Mesodermal cell (in vitro differentiated cells): ENCODE results near the gene MYO1G.
A peak's percentile ranks its signal among the peaks of the same experiment; 100 is the strongest.

ENCODE experiments used
- H3K27ac ChIP-seq: 2 replicates; pipeline ENCODE4 v1.7.0; 2013; ENCODE audit warnings: mild to moderate bottlenecking, low read depth, low read length, moderate library complexity; ENCODE audit not compliant: severe bottlenecking
- H3K36me3 ChIP-seq: 2 replicates; pipeline ENCODE4 v1.7.1; 2013; ENCODE audit warnings: mild to moderate bottlenecking, low read length, moderate library complexity; ENCODE audit not compliant: control insufficient read depth, insufficient read depth
- H3K4me1 ChIP-seq: one replicate; pipeline ENCODE4 v1.7.1; 2013; ENCODE audit warnings: mild to moderate bottlenecking, low read length; ENCODE audit not compliant: insufficient read depth, control insufficient read depth, poor library complexity, severe bottlenecking
- H3K4me3 ChIP-seq: 2 replicates; pipeline ENCODE4 v1.7.0; 2013; ENCODE audit warnings: low read length, control low read depth, mild to moderate bottlenecking; ENCODE audit not compliant: insufficient read depth, poor library complexity, severe bottlenecking; ENCODE audit errors: extremely low read depth
- H3K9me3 ChIP-seq: 2 replicates; pipeline ENCODE4 v1.7.1; 2013; ENCODE audit warnings: mild to moderate bottlenecking, low read length, moderate library complexity; ENCODE audit not compliant: control insufficient read depth
- WGBS, 2 experiments: methylation state at CpG; one replicate each; pipeline ENCODE4 v1.1.5; 2013; ENCODE audit warnings: missing lambda C conversion rate in 2 of 2; ENCODE audit not compliant: insufficient coverage in 2 of 2; 5-methylcytosine and 5-hydroxymethylcytosine counted together

Gene MYO1G

GRCh38 chr7:44979481-44980392 lies 922 bp upstream of the MYO1G start:
- H3K27ac ChIP-seq = peak overlapping the region; percentile 59
- H3K36me3 ChIP-seq = peaks cover 41% of the 10 kb centered on the region
- no peak overlapping the region for H3K4me3 ChIP-seq
- 94% methylated on average over 7 of the region's 8 CpGs for WGBS, 2 experiments
- peaks cover 24% of the 10 kb centered on the region for H3K4me1 ChIP-seq
- no peaks in the 10 kb centered on the region for H3K9me3 ChIP-seq

GRCh38 chr7:44977959-44978335 lies 868 bp downstream of the MYO1G start:
- no peaks in the 10 kb centered on the region for H3K9me3 ChIP-seq
- 92 to 94% methylated on average over 5 to 6 of the region's 6 CpGs for WGBS, 2 experiments

GRCh38 chr7:44977304-44977958 lies 1.4 kb downstream of the MYO1G start:
- Histone ChIP-seq H3K4me1 (peaks cover 19% of the 10 kb centered on the region), H3K27ac (no peak overlapping the region), H3K36me3 (peaks cover 18% of the 10 kb centered on the region), H3K4me3 (no peak overlapping the region), H3K9me3 (no peaks in the 10 kb centered on the region)
- WGBS, 2 experiments = 72 to 100% methylated on average over 3 to 6 of the region's 8 CpGs

More at GRCh38 chr7:44977959-44978335, 868 bp downstream of the MYO1G start:
- H3K4me1 ChIP-seq = peaks cover 19% of the 10 kb centered on the region
- no peak overlapping the region for H3K27ac ChIP-seq
- H3K36me3 ChIP-seq = peaks cover 23% of the 10 kb centered on the region
- no peak overlapping the region for H3K4me3 ChIP-seq

- H3K4me1 ChIP-seq = peaks cover 19% of the 10 kb centered on the region
- peaks cover 12% of the 10 kb centered on the region for H3K36me3 ChIP-seq
- no peak overlapping the region for H3K4me3 ChIP-seq
- WGBS, 2 experiments = 96% methylated on average over 17 of the region's 17 CpGs
- H3K27ac ChIP-seq = no peak overlapping the region
- H3K9me3 ChIP-seq = no peaks in the 10 kb centered on the region
Measured at GRCh38 chr7:44976746-44977196, 2.0 kb downstream of the MYO1G start.

- no peak overlapping the region for H3K27ac ChIP-seq
- no peaks in the 10 kb centered on the region for H3K9me3 ChIP-seq
- no peak overlapping the region for H3K4me3 ChIP-seq
- peaks cover 19% of the 10 kb centered on the region for H3K4me1 ChIP-seq
- H3K36me3 ChIP-seq = peaks cover 6% of the 10 kb centered on the region
- WGBS, 2 experiments = 87 to 90% methylated on average over 5 to 6 of the region's 6 CpGs
Measured at GRCh38 chr7:44976040-44976745, 2.6 kb downstream of the MYO1G start.

- no peaks in the 10 kb centered on the region for H3K36me3 ChIP-seq
- 87 to 88% methylated on average over 7 to 10 of the region's 12 CpGs for WGBS, 2 experiments
- no peaks in the 10 kb centered on the region for H3K9me3 ChIP-seq
- no peak overlapping the region for H3K4me3 ChIP-seq
- H3K4me1 ChIP-seq = peaks cover 13% of the 10 kb centered on the region
- H3K27ac ChIP-seq = no peak overlapping the region
Measured at GRCh38 chr7:44975331-44976039, 3.3 kb downstream of the MYO1G start.

GRCh38 chr7:44974549-44974948 lies 4.3 kb downstream of the MYO1G start:
- Histone ChIP-seq H3K4me3 (no peak overlapping the region), H3K36me3 (no peaks in the 10 kb centered on the region), H3K4me1 (peaks cover 4% of the 10 kb centered on the region), H3K9me3 (no peaks in the 10 kb centered on the region), H3K27ac (no peak overlapping the region)
- 88 to 98% methylated on average over 6 of the region's 7 CpGs for WGBS, 2 experiments

GRCh38 chr7:44973610-44974401 lies 5.0 kb downstream of the MYO1G start:
- Histone ChIP-seq H3K9me3 (no peaks in the 10 kb centered on the region), H3K4me1 (no peaks in the 10 kb centered on the region), H3K27ac (no peak overlapping the region), H3K36me3 (no peaks in the 10 kb centered on the region), H3K4me3 (no peak overlapping the region)
- WGBS, 2 experiments = 89% methylated on average over 9 of the region's 10 CpGs

- H3K27ac ChIP-seq = no peak overlapping the region
Measured at GRCh38 chr7:44972562-44972961, 6.3 kb downstream of the MYO1G start.

More at GRCh38 chr7:44972562-44972961, 6.3 kb downstream of the MYO1G start:
- Histone ChIP-seq H3K4me1 (no peaks in the 10 kb centered on the region), H3K4me3 (no peak overlapping the region), H3K36me3 (no peaks in the 10 kb centered on the region), H3K9me3 (no peaks in the 10 kb centered on the region)
- WGBS, 2 experiments = 87 to 93% methylated on average over 2 of the region's 3 CpGs
